K562 (cell line): Measurements from ENCODE around the gene EIF5. TPM values are rescaled to one million over a fixed set of nuclear protein-coding genes. Genes with fewer than 3 reads are reported as not detected.

Source experiments
- BCLAF1 ChIP-seq, 2 experiments: fragments of 450-650 bp in 1 of 2; IDR thresholded peaks; 2 replicates each; pipeline ENCODE4 v1.6.1; 2011 to 2017; ENCODE audit warnings: low read depth in 2 of 2, antibody characterized with exemption in 1 of 2, borderline replicate concordance in 1 of 2, low read length in 1 of 2, mild to moderate bottlenecking in 1 of 2, mixed read lengths in 1 of 2; ENCODE audit not compliant: control insufficient read depth in 1 of 2
- DACH1 ChIP-seq: fragments of 450-650 bp; IDR thresholded peaks from 2 replicates; pipeline ENCODE4 v1.6.1; 2018; ENCODE audit not compliant: partially characterized antibody
- FOXO4 ChIP-seq: fragments of 450-650 bp; formaldehyde crosslinking; IDR thresholded peaks from 2 replicates; pipeline ENCODE4 v1.4.0; 2020; ENCODE audit warnings: mild to moderate bottlenecking, moderate library complexity
- ID3 ChIP-seq, 2 experiments: fragments of 250-450 bp in 1 of 2; fragments of 450-650 bp in 1 of 2; sonication (Bioruptor Pico) in 1 of 2; IDR thresholded peaks; 2 replicates each; pipeline versions ENCODE4 v1.6.1 to v1.8.0; 2016 to 2021; ENCODE audit warnings: mild to moderate bottlenecking in 2 of 2, moderate library complexity in 2 of 2, missing compliant biosample characterization in 1 of 2, missing genetic modification characterization in 1 of 2
- MLLT1 ChIP-seq, 2 experiments: fragments of 450-650 bp; IDR thresholded peaks; 2 replicates each; pipeline ENCODE4 v1.6.1; 2016
- MLX ChIP-seq, 2 experiments: fragments of 450-650 bp in 1 of 2; sonication (generic) in 1 of 2; formaldehyde crosslinking; conservative IDR thresholded peaks; 2 replicates each; pipeline versions ENCODE4 v1.4.0 to v1.8.1; 2020 to 2022; ENCODE audit warnings: mild to moderate bottlenecking in 1 of 2, missing genetic modification reagents in 1 of 2
- NR2C1 ChIP-seq, 2 experiments: fragments of 450-650 bp; IDR thresholded peaks; 2 replicates each; pipeline ENCODE4 v1.6.1; 2017; ENCODE audit warnings: mild to moderate bottlenecking in 2 of 2, antibody characterized with exemption in 1 of 2, inconsistent platforms in 1 of 2, missing compliant biosample characterization in 1 of 2, missing genetic modification characterization in 1 of 2
- POLR2H ChIP-seq: IDR thresholded peaks from 2 replicates; pipeline ENCODE4 v1.6.1; 2016; ENCODE audit warnings: missing genetic modification characterization, low read depth, mild to moderate bottlenecking, control low read depth, missing compliant biosample characterization, moderate library complexity
- PPARD ChIP-seq: fragments of 250-450 bp; sonication (Bioruptor Pico); IDR thresholded peaks from 2 replicates; pipeline ENCODE4 v1.8.0; 2022; ENCODE audit warnings: inconsistent platforms, mild to moderate bottlenecking, moderate library complexity
- PREB ChIP-seq: sonication (generic); formaldehyde crosslinking; IDR thresholded peaks from 2 replicates; pipeline ENCODE4 v1.8.1; 2023; ENCODE audit warnings: mild to moderate bottlenecking, missing genetic modification reagents
- SETDB1 ChIP-seq: IDR thresholded peaks from one replicate; pipeline ENCODE4 v1.6.1; 2012; ENCODE audit warnings: low read length, control low read depth, inconsistent platforms
- SNRNP70 ChIP-seq: fragments of 200-400 bp; formaldehyde crosslinking; optimal IDR thresholded peaks from 2 replicates; pipeline ENCODE3; 2017; ENCODE audit warnings: low read depth, low read length
- SRSF1 ChIP-seq: fragments of 200-400 bp; formaldehyde crosslinking; IDR thresholded peaks from 2 replicates; pipeline ENCODE4 v1.6.1; 2017; ENCODE audit warnings: mild to moderate bottlenecking, low read depth, low read length, moderate library complexity
- ZC3H11A ChIP-seq: IDR thresholded peaks from 2 replicates; pipeline ENCODE4 v1.6.1; 2012; ENCODE audit warnings: low read depth, low read length, improper control_type of control experiment
- ZEB2 ChIP-seq: fragments of 450-650 bp; IDR thresholded peaks from 2 replicates; pipeline ENCODE4 v1.6.1; 2016
- ZNF436 ChIP-seq: fragments of 250-450, 450-650 bp; sonication (Bioruptor Pico); formaldehyde crosslinking; IDR thresholded peaks from 2 replicates; pipeline ENCODE4 v1.7.0; 2020; ENCODE audit warnings: mild to moderate bottlenecking
- ZNF77 ChIP-seq: fragments of 250-450 bp; sonication (Bioruptor Pico); IDR thresholded peaks from 2 replicates; pipeline ENCODE4 v1.5.0; 2020
- ZZZ3 ChIP-seq: fragments of 450-650 bp; IDR thresholded peaks from 2 replicates; pipeline ENCODE4 v1.6.1; 2016; ENCODE audit warnings: antibody characterized with exemption, mild to moderate bottlenecking, moderate library complexity
- polyA plus RNA-seq, 8 experiments: library from polyadenylated mRNA; depleted of rRNA in 4 of 8; stranded (reverse) in 5 of 8; unstranded in 3 of 8; fragments of >200 nt; fragmentation: Nextera tagmentation in 2 of 8; fragmentation: Illumina TruSeq in 1 of 8; extraction: Ambion mirVana in 2 of 8; extraction: Trizol in 1 of 8; gene quantifications; 2 replicates each; pipeline versions ENCODE4 v1.2.1 to v1.2.3, GENCODE V29; 2011 to 2014; ENCODE audit warnings: inconsistent platforms in 1 of 8, missing spikeins in 1 of 8
- total RNA-seq, 7 experiments: library from RNA; depleted of rRNA in 6 of 7; stranded (reverse); fragments of >200 nt in 6 of 7; fragmentation: Illumina TruSeq in 2 of 7; extraction: Trizol in 2 of 7; gene quantifications; 2 replicates each; pipeline versions ENCODE4 v1.2.1 to v1.2.3, GENCODE V29; 2011 to 2021; ENCODE audit warnings: low replicate concordance in 1 of 7

Gene EIF5
- total and polyA plus RNA-seq, 9 of the 15 experiments (the other 6 are each of a cell fraction or from before 2014, with no cell fraction given), result 92.7 to 442 (median 190) TPM

- TF ChIP-seq MLLT1 (IDR thresholded peaks at IDR 0.05), result no peak
- no peak for TF ChIP-seq PREB (CRISPR knock-in tag)
- TF ChIP-seq SNRNP70, result no peak
- 0 out of 2 replicates have a peak, but pooled peaks have one; percentile 29 for TF ChIP-seq POLR2H (tag)
- no peak for TF ChIP-seq ZNF436 (CRISPR knock-in tag)
- no peak for TF ChIP-seq BCLAF1 (IDR thresholded peaks at IDR 0.05; ENCODE audit: borderline replicate concordance in 1 of 2, control insufficient read depth in 1 of 2, low read depth in 2 of 2, low read length in 1 of 2)
- TF ChIP-seq FOXO4 (CRISPR knock-in tag), result no peak
- TF ChIP-seq DACH1, result peak; percentile 10
- TF ChIP-seq MLX (CRISPR knock-in tag; conservative IDR thresholded peaks at IDR 0.05), result no peak
- TF ChIP-seq ZC3H11A, result no peak
- TF ChIP-seq SETDB1, result no peak
- no peak for TF ChIP-seq SRSF1
- TF ChIP-seq PPARD (CRISPR knock-in tag), result no peak
- peak; percentile 53 for TF ChIP-seq NR2C1 (IDR thresholded peaks at IDR 0.05)
- peak; percentile 62; the same call in 1 of the 2 replicates for TF ChIP-seq NR2C1 (tag; IDR thresholded peaks at IDR 0.05)
- TF ChIP-seq ZZZ3, result no peak
- TF ChIP-seq ID3 (CRISPR knock-in tag; IDR thresholded peaks at IDR 0.05), result no peak
- peak; percentile 71; the same call in 1 of the 2 replicates for TF ChIP-seq ID3 (tag; IDR thresholded peaks at IDR 0.05)
- TF ChIP-seq ZNF77 (CRISPR knock-in tag), result no peak
- 0 out of 2 replicates have a peak, but pooled peaks have one; percentile 41 for TF ChIP-seq ZEB2
Observed at GRCh38 chr14:103314496-103315277, 19.4 kb upstream of the EIF5 start (continued).
